Stomach (tissue), 4 donors: Measurements from ENCODE around the gene PEAK1.

ENCODE experiments used
- CTCF ChIP-seq, 7 experiments: fragments of 450-650 bp in 4 of 7; fragments of 200-600 bp in 3 of 7; sonication (generic) in 3 of 7; IDR thresholded peaks; one replicate each; pipeline ENCODE4 v1.5.1; 2016 to 2019; ENCODE audit warnings: antibody characterized with exemption in 7 of 7, control low read depth in 2 of 7, mild to moderate bottlenecking in 1 of 7
- EP300 ChIP-seq: sonication (generic); formaldehyde crosslinking; IDR thresholded peaks from one replicate; pipeline ENCODE4 v1.6.1; 2017; ENCODE audit warnings: antibody characterized with exemption
- POLR2A ChIP-seq, 4 donors: fragments of 450-650 bp; IDR thresholded peaks; one replicate each; pipeline ENCODE4 v1.6.1; 2016; ENCODE audit warnings: antibody characterized with exemption in 4 of 4, control low read depth in 2 of 4, mild to moderate bottlenecking in 1 of 4, moderate library complexity in 1 of 4

DNA sequence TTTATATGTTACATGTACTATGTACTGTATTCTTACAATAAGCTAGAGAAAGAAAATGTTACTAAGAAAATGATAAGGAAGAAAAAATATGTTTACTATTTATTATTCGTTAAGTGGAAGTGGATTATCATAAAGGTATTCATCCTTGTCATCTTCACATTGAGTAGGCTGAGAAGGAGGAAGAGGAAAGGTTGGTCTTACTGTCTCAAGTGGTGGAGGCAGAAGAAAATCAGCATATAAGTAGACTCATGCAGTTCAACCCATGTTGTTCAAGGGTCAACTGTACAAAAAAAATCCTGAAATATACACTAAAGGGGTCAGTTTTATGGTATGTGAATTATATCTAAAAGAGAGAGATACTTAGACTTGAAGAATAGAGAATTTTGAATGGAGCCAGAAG is 6.5 kb upstream of the PEAK1 start:
- TF ChIP-seq CTCF (IDR thresholded peaks at IDR 0.05) (no peak), POLR2A (IDR thresholded peaks at IDR 0.05) (no peak), EP300 (no peak)
